MCF 10A (cell line): Measurements from ENCODE around the gene CCDC34. TPM values are rescaled to one million over a fixed set of nuclear protein-coding genes. Genes with fewer than 3 reads are reported as not detected.

Experiments
- Bru-seq: library from RNA; stranded (reverse); fragments of 400-500 nt; gene quantifications from one replicate; lab custom pipeline; 2021; lab: Mats Ljungman, UMichigan
- BruChase-seq, 2 experiments: library from RNA; stranded (reverse); fragments of 400-500 nt; gene quantifications; one replicate each; lab custom pipeline; 2021; lab: Mats Ljungman, UMichigan
- BruUV-seq: library from RNA; stranded (reverse); fragments of 400-500 nt; replicated peaks from 2 replicates; lab custom pipeline; 2021; lab: Mats Ljungman, UMichigan
- CTCF ChIA-PET: fragments of 300-600 bp; sonication (Branson Sonifier 250); formaldehyde crosslinking; extraction: SDS; loops from one replicate; lab custom pipeline; 2021; ENCODE audit warnings: antibody characterized with exemption, inconsistent platforms; lab: Yijun Ruan, JAX
- POLR2A ChIA-PET: fragments of 300-600, 350-650 bp; sonication (Branson Sonifier 250); formaldehyde crosslinking; extraction: SDS; loops from one replicate; lab custom pipeline; 2020; ENCODE audit warnings: antibody characterized with exemption, inconsistent platforms; lab: Yijun Ruan, JAX
- DNase-seq: peaks from one replicate; pipeline ENCODE4 v3.0.0-alpha.2; 2018; ENCODE audit not compliant: unreplicated experiment
- H3K27ac Mint-ChIP-seq: one replicate; pipeline ENCODE4 v1.8.0; 2022; ENCODE audit warnings: mild to moderate bottlenecking, low read depth, mixed read lengths; ENCODE audit not compliant: unreplicated experiment
- H3K27me3 Mint-ChIP-seq: one replicate; pipeline ENCODE4 v1.8.0; 2022; ENCODE audit warnings: mixed read lengths; ENCODE audit not compliant: insufficient read depth, unreplicated experiment
- H3K36me3 Mint-ChIP-seq: one replicate; pipeline ENCODE4 v1.8.0; 2022; ENCODE audit warnings: mild to moderate bottlenecking, moderate library complexity, mixed read lengths; ENCODE audit not compliant: insufficient read depth, unreplicated experiment
- H3K4me1 Mint-ChIP-seq: one replicate; pipeline ENCODE4 v1.8.0; 2022; ENCODE audit warnings: mixed read lengths; ENCODE audit not compliant: insufficient read depth, unreplicated experiment
- H3K4me3 Mint-ChIP-seq: one replicate; pipeline ENCODE4 v1.8.0; 2022; ENCODE audit warnings: mild to moderate bottlenecking, moderate library complexity, mixed read lengths; ENCODE audit not compliant: unreplicated experiment
- H3K9me3 Mint-ChIP-seq: one replicate; pipeline ENCODE4 v1.8.0; 2022; ENCODE audit warnings: mixed read lengths; ENCODE audit not compliant: unreplicated experiment
- CTCF ChIP-seq: fragments of 200-600 bp; IDR thresholded peaks from one replicate; pipeline ENCODE4 v1.8.0; 2022; ENCODE audit warnings: antibody characterized with exemption, mild to moderate bottlenecking; ENCODE audit not compliant: unreplicated experiment
- intact Hi-C: fragments of 100-400 bp; cut with micrococcal nuclease; formaldehyde crosslinking; loops from 2 replicates; pipeline ENCODE4 v1.14.1; 2022
- long read RNA-seq: library from polyadenylated mRNA; stranded (forward); transcript quantifications from one replicate; pipeline ENCODE4 v2.0.0, GENCODE V29; 2022
- total RNA-seq: library from RNA; stranded (reverse); gene quantifications from 2 replicates; pipeline ENCODE4 v1.2.3, GENCODE V29; 2022

CCDC34 gene
- total RNA-seq = 9.0 and 11.1 TPM in 2 replicates
- Bru-seq, nascent RNA = percentile 51 among the genes with signal in this experiment
- percentile 52 among the genes with signal in this experiment for BruChase-seq, experiment 1, labeled RNA remaining after a 6-hour chase
- percentile 43 among the genes with signal in this experiment for BruChase-seq, experiment 2, labeled RNA remaining after a 2-hour chase
- long read RNA-seq, transcript CCDC34-202 (6 exons, 2,103 nt) = major isoform, 20 of 27 reads
- long read RNA-seq, partial matches to known transcripts = 3 of 27 reads
- long read RNA-seq, other reads (novel, unspliced or antisense) = 4 of 27 reads

DNA sequence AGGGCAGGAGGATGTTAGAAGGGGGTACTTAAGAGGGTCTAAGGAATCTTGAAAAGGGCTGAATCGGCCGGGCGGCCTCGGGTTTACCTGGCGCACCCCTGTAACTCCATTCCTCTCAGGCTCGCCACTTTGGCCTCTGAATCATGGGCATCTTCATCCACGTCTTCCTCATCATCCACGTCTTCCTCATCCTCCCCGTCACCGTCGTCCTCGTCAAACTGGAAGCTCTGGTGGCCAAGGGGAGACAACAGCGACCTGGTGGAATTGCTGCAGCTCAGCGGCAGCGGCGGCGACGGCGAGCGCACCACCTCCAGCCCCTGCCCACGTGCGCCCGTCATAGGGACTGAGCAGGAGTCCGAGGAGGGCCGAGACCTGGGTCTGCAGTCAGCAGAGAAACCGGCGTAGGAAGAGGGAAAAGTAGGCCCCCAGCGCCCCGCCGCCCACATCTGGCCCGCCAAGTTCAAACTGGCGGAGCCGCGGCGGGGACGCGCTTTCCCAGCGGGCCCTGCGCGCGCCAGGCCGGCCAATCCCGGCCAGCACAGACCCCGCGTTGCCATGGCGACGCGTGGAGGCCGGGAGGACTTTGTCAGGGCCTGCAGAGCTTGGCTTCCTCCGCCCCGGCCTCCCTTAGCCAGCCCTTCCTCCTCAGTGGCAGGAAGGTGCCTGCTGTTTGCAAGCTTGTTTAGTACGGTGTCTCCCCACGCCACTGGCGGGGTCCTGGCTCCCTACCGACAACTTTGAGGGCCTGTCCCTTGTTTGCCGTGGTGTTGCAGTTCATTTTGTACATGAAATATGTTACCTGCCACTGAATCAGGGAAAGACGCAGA lies at the start of gene CCDC34:
Gene CCDC34 (minus strand): TSS at position 467 of the 827 bp plus-strand sequence. CDS start 21 bp downstream, at position 446.
- Mint-ChIP-seq H3K4me1 (peaks cover 19% of the 10 kb centered on the region), H3K27ac (peak within 1 kb of the TSS; percentile 93), H3K36me3 (peaks cover 4% of the 10 kb centered on the region), H3K27me3 (no peaks in the 10 kb centered on the region), H3K4me3 (peak within 1 kb of the TSS; percentile 93), H3K9me3 (no peaks in the 10 kb centered on the region)
- no peak for TF ChIP-seq CTCF
- ChIA-PET CTCF (interaction anchor here (0.6 to 1.4 kb wide), 3 partner anchors 25 to 110 kb away, joined by 3 to 4 read pairs (median 3); partner anchors contain the start of gene LGR4), POLR2A (interaction anchor here (0.6 to 2.5 kb wide), 14 partner anchors 12 to 306 kb away, joined by 3 to 16 read pairs (median 4); partner anchors contain the start of gene LGR4)
- BruUV-seq = TSS peak; percentile 17
- intact Hi-C loops = loop anchor here (1.0 to 2.0 kb wide), 2 partner anchors 109 to 178 kb away; partner anchors contain the start of gene LGR4
- DNase-seq = peak; percentile 94

GRCh38 chr11:27412192-27412691 lies 49.2 kb upstream of the CCDC34 start:
- Mint-ChIP-seq H3K4me3 (no peak overlapping the region), H3K27ac (no peak overlapping the region), H3K9me3 (no peaks in the 10 kb centered on the region), H3K36me3 (peaks cover 4% of the 10 kb centered on the region), H3K4me1 (peaks cover 19% of the 10 kb centered on the region), H3K27me3 (no peaks in the 10 kb centered on the region)
- intact Hi-C loops = no loop called here
- POLR2A ChIA-PET = interaction anchor here (0.6 to 3.2 kb wide), 4 partner anchors 10 to 211 kb away, joined by 3 to 12 read pairs (median 5); no protein-coding TSS in a partner anchor
- TF ChIP-seq CTCF = no peak
- CTCF ChIA-PET = interaction anchor here (1.2 to 1.5 kb wide), 3 partner anchors 45 to 87 kb away, joined by 3 to 6 read pairs (median 3); no protein-coding TSS in a partner anchor
- no TSS peak for BruUV-seq
- DNase-seq = no peak

DNA sequence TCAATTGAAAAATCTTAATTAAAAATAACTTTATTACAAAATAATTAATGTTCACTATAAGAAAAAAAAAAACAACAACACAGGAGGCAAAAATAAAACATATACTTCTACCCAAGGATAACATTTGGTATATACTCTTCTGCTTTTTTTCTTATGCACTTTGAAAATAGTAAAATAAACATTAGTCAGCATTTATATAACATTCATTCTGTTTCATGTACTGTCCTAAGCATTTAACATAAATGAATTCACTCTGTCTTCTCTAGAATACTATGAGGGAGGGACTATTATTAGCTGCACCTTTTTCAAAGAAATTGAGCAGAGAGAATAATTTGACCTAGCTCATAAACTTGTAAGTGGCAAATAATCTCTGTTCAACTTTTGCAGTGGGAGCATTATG lies 48.3 kb upstream of the CCDC34 start:
- intact Hi-C loops = no loop called here
- TF ChIP-seq CTCF = no peak
- Mint-ChIP-seq H3K27ac (no peak overlapping the region), H3K4me3 (no peak overlapping the region), H3K4me1 (peaks cover 19% of the 10 kb centered on the region), H3K36me3 (peaks cover 4% of the 10 kb centered on the region), H3K9me3 (no peaks in the 10 kb centered on the region), H3K27me3 (no peaks in the 10 kb centered on the region)
- CTCF ChIA-PET = interaction anchor here (0.7 kb wide), 1 partner anchor 213 kb away, joined by 3 read pairs; no protein-coding TSS in a partner anchor
- POLR2A ChIA-PET = interaction anchor here (0.6 to 3.2 kb wide), 4 partner anchors 11 to 1633 kb away, joined by 3 to 12 read pairs (median 4); no protein-coding TSS in a partner anchor
- BruUV-seq = TSS peak; percentile 14
- DNase-seq = no peak
